Measurements from ENCODE around the gene PTDSS2.

PTDSS2 gene

GRCh38 chr11:471468-472145 is 21.5 kb downstream of the PTDSS2 start:
- no peak for DNase-seq

- DNase-seq: no peak
Observed at GRCh38 chr11:472272-472671, 22.2 kb downstream of the PTDSS2 start.

- DNase-seq: no peak
Observed at GRCh38 chr11:472816-473215, 22.7 kb downstream of the PTDSS2 start.

DNA sequence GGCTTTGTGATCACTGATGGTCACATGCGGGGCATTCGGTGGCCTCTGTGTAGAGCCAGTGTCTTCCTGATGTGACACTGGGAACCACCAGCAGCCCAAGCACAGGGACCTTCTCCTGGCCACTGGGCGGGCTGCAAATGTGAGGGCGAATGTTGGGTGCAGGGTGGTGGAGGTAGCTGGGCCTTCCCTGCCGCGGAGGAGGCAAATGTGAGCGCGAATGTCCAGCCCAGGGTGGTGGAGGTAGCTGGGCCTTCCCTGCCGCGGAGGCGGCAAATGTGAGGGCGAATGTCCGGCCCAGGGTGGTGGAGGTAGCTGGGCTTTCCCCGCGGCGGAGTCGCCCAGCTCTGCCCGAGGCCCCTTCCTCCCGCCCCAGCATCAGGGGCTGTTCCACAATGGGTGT is 23.3 kb downstream of the PTDSS2 start:
- no peak for DNase-seq

DNA sequence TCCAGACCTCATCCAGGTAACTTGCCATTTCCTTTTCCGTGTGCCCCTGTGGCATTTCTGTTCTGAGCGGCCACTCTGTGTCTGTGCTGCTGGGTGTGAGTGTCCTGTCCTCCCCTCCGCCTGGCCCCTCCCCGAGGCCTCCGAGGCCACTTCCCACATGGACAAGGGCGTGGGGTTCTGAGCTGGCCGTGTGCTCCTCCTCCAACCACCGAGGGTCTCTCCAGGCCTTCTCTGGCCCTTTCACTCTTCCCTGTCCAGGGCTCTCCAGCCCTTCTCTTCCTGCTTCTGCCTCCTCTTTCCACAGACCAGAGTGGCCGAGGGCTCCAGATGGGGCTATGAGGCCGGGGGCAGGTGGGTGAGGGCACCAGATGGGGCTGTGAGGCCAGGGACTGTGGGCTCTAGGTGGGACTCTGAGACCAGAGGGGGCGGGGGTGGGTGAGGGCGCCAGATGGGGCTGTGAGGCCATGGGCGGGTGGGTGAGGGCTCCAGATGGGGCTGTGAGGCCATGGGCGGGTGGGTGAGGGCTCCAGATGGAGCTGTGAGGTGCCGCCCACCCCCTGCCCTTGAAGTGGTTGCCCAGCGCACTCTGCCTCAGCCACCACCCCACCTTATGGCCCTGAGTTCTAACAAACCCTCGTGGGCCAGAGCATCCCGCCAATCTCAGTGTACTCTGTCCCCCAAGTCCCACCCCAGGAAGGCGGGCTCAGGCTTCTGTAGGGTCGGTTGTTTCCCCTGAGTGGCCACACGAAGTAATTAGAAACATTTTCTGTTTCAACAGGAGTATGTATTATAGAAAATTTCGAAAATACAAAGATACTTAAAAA is 24.1 kb downstream of the PTDSS2 start:
- DNase-seq: no peak

- DNase-seq: no peak
Observed at GRCh38 chr11:474914-475506, 24.9 kb downstream of the PTDSS2 start.

DNA sequence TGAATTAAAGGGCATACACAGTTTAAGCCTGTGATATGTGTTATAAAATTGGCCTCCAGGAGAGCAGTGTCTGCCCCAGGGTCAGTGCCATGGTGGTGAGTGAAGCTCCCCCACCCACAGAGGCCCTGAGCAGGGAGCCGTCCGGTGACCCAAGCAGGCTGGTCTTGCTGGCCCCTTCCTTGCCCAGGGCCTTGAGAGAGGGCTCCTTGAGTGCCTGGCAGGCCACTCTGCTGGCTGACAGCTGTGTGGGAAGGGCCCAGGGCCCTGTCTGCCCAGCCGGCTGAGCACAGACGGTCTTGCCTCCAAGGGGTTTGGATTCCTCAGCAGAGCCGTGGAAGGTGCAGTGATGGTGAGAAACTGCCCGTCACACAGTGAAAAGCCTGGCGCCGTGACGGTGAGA is 25.9 kb downstream of the PTDSS2 start:
- no peak for DNase-seq

DNA sequence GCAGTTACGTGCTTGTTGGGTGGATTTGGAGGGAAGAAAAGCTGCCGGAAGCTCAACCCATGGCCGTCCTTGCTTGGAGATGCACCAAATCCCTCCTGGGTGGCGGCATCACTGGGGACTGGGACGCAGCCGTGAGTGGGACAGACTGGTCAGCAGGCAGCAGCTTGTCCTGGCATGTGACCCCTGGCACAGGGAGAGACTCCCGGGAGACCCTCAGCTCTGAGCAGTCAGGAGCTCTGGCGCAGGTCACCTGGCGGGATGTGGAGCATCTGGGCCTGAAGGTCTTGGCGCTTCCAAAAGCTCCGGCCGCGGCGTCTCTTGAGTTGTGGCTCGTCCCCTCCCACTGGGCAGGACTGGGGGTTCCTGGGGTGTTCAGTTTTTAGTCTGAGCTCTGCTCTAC is 26.3 kb downstream of the PTDSS2 start:
- no peak for DNase-seq

DNA sequence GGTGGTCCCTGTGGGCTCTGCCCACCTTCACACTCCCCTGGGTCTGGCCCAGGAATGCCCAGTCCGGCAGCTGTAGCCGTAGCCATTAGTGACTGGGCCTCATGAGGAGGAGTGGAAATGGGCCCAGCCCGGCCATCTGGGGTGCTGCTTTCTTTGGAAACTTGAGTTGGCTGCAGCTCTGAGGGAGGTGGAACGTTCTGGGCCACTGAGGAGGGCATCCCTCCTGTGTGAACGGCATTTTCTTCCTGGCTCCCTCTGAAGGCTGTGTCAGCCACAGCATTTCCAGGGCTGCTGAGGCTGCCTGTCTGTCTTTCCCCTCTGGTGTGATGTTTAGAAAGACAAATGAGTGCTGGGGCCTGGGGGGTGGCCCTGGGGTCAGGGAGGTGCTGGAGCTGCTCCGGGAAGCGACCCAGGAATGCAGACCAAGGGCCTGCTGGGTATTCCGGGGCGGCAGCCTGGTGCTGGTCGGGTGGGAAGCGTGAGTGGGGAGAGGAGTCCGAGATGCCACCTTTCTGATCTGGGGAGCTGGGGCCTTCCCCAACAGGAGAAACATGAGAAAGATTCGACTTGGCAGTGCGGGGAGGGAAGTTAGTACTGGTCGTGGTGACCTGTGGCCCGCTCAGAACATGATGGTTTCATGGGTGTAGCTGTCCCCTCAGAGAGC is 27.1 kb downstream of the PTDSS2 start:
- no peak for DNase-seq

- no peak for DNase-seq
Observed at GRCh38 chr11:479311-479710, 29.2 kb downstream of the PTDSS2 start.

GRCh38 chr11:484616-485015 is 34.5 kb downstream of the PTDSS2 start:
- no peak for DNase-seq

DNA sequence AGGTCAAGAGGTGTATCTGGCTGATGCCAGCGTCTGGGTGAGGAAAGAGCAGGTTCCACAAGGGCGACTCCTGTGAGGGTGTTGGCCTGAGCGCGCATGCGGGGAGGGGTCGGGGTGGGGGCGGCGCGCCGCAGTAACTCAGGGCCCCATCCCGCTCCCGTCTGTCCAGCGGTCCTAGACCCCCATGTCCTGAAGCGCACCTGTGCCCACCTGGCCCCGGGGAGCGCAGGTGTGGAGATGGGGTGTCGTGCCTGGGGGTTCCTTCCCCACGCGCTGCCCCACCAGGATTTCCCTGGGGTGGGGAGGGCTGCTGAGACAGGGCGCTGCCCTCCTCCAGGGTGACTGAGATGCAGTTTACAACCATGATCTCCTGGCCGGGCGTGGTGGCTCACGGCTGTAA is 36.1 kb downstream of the PTDSS2 start:
- DNase-seq: no peak

DNA sequence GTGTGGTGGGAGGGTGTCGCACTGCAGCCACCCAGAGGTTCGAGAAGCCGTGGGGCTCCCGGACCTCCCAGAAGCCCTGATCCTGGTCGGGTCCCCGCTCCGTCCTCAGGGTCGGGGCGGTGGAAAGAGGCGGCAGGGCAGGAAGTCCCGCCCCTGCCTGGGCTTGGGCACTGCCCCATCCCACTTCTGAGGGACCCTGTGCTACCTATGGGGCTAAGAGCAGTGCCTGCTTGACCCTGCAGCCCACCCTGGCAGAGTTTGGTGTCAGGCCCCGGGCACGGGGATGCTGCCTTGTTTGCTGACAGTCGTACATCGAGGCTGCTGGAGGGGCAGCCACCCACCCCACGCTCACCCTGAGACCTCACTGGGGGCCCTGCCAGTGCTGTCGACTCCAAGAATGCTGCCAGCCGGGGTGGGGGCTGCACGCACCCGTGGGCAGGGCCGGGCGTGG is 37.5 kb downstream of the PTDSS2 start:
- no peak for DNase-seq

DNA sequence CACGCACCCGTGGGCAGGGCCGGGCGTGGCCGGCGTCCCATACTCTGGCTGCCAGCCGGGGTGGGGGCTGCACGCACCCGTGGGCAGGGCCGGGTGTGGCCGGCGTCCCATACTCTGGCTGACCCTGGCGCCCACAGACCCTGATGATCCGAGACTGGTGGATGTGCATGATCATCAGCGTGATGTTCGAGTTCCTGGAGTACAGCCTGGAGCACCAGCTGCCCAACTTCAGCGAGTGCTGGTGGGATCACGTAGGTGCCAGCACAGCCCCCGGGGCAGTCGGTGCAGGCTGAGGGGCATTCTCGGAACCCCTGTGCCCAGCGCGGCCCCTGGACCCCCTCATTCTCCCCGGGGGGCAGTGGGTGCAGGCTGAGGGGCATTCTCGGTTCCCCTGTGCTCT is 38.0 kb downstream of the PTDSS2 start:
- no peak for DNase-seq

GRCh38 chr11:488579-488978 is 38.5 kb downstream of the PTDSS2 start:
- DNase-seq: no peak

DNA sequence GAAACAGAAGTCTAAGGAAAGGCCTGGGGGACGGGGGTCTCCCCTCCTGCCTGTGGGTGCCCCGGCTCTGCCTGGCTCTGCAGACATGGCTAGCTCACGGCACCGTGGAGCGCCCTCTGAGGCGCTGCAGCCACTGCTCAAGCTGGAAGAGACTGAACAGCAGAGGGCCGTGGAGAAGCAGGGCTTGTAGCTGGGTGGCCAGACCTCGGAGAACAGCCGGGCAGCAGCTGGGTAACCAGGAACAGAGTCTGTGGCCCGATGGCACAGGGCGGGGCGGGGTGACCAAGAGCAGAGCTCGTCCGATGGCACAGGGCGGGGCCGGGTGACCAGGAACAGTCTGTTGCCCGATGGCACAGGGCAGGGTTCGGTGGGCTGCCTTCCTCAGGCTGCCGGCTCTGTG is 38.9 kb downstream of the PTDSS2 start:
- DNase-seq: no peak

DNA sequence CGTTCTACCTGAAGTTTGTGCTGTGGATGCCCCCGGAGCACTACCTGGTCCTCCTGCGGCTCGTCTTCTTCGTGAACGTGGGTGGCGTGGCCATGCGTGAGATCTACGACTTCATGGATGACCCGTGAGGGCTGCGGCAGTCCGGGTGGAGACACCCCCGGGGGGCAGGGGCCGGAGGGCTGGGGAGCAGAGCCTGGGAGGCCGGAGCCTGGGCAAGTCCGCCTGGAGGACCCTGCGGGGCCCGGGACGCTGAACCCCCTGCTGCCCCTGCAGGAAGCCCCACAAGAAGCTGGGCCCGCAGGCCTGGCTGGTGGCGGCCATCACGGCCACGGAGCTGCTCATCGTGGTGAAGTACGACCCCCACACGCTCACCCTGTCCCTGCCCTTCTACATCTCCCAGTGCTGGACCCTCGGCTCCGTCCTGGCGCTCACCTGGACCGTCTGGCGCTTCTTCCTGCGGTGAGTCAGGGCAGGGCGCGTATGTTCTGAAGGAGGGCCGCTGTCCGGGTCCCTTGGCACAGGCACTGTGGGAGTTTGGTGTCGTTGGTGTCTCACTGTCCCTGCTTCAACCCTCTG is 39.6 kb downstream of the PTDSS2 start:
- DNase-seq: no peak

GRCh38 chr11:490186-490929 is 40.3 kb downstream of the PTDSS2 start:
- DNase-seq: no peak

GRCh38 chr11:490930-491260 is 40.8 kb downstream of the PTDSS2 start:
- no peak for DNase-seq

DNA sequence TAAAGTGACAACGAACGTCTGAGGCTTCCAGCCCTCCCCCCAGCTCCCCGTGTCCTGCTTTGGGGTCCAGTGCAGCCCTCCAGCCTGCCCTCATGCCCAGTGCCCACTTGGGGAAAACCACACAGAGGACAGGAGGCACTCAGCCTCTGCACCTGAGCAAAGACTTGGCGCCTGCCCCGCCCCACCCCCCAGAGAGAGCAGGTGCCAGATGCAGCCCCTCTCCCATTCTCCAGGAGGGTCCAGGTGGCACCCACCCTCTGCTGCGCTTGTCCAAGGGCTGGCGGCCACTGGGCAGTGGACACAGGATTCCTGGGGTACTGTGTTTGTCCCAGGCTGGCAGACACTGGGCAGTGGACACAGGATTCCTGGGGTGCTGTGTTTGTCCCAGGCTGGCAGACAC is 41.3 kb downstream of the PTDSS2 start:
- DNase-seq: no peak

GRCh38 chr11:492427-493226 is 42.5 kb downstream of the PTDSS2 start:
- DNase-seq: no peak

Data from fibroblast of skin of right biceps (primary cell).